GM18861 (cell line): ENCODE measurements around the gene SCRN1.

Experiments used
- ATAC-seq: cut with Tn5 transposase; IDR thresholded peaks from one replicate; pipeline ENCODE4 v1.9.1; 2021; ENCODE audit not compliant: unreplicated experiment

SCRN1 gene, protein sequence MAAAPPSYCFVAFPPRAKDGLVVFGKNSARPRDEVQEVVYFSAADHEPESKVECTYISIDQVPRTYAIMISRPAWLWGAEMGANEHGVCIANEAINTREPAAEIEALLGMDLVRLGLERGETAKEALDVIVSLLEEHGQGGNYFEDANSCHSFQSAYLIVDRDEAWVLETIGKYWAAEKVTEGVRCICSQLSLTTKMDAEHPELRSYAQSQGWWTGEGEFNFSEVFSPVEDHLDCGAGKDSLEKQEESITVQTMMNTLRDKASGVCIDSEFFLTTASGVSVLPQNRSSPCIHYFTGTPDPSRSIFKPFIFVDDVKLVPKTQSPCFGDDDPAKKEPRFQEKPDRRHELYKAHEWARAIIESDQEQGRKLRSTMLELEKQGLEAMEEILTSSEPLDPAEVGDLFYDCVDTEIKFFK

DNA sequence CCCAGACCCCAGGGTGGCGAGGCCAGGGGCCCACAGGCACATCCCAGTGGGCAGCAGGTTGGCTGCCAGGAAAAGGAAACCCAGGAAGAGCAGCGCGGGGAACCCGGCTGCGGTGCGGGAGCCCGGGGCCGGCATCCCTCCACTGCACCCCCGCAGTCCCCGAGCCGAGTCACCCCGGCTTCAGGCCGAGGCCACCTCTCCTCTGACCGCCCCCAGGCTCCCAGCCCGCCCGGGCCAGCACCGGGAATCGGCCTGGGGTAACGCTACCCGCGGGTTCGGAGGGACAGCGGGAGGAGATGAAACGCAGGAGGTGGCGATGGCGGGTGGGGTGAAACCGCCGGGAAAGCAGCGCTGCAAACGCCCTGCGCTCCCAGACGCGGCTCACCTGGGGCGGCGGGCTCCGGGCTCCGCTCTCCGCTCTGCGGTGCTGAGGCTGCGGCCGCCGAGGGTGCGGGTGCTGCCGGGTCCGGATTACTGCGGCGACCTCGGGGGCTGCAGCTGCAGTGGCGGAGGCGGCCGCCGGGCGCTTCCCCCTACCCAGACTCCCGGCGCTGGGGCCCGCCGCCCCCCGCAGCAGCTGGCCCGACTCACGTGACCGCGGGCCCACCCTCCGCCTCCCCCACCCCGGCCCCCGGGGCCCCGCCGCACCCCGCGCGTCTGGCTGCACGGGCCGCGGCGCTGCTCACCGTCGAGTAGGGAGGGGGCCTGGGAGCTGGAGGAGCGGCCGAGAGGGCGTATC lies at the start of gene SCRN1:
TSS of gene SCRN1 (minus strand) at position 545 of the 739 bp plus-strand sequence. CDS start 20,734 bp downstream, outside the sequence.
- no peak for ATAC-seq

DNA sequence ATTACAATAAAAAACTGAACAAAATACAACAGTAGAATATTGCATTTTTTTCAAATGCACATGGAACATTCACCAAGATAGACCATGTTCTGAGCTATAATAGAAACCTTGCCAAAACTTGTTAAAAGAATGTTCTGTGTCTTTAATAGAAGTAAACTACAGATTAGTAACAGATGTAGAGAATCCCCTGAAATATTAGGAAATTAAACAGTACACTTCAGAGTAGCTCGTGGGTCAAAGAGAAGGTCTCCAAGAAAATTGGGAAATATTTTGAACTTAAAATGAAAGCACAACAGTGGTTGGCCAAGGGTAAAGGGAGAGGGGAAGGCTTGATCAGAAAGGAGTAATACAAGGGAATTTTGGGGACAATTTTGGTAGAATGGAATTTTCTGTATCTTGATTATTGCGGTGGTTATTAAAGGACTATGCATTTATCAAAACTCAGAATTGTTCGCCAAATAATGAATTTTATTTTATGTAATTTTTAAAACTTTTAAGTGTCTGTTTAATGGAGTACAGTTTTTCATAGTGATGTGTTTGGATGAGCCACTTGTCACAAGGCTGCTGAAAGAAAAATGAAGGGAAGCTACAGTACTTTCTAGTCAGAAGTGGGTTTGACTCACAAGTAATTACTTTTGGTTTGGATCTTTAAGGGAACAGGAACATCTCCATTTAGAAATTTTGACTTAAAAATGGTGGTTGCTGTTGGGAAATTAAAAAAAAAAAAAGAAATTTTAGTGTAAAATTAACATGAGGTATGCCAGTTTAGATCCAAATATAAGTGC lies 48.8 kb upstream of the SCRN1 start:
- ATAC-seq = no peak

DNA sequence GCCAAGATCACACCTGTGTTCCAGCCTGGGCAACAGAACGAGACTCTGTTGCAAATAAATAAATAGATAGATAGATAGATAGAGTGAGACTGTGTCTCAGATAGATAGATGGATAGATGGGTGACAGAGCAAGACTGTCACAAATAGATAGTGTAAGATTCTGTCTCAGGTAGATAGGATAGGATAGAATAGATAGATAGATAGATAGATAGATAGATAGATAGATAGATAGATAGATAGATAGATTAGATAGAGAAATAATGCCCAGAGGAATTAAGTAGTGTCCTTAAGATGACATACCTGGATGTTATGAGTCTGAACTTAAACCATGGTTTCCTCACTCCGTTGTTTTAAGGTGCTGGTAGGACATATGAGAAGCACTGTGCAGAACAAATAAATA lies 46.6 kb upstream of the SCRN1 start:
- ATAC-seq = no peak

DNA sequence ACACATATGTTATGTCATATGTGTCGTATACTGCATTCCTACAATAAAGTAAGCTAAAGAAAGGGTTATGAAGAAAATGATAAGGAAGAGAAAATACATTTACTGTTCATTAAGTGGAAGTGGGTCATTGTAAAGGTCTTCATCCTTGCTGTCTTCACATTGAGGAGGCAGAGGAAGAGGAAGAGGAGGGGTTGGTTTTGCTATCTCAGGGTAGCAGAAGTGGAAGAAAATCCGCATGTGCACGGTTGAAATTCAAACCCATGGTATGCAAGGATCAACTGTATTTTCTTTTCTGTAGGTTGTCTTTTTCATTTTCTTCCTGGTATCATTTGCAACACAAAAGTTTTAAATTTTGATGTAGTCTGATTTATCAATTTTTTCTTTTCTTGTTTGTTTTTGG lies 44.9 kb upstream of the SCRN1 start:
- no peak for ATAC-seq

DNA sequence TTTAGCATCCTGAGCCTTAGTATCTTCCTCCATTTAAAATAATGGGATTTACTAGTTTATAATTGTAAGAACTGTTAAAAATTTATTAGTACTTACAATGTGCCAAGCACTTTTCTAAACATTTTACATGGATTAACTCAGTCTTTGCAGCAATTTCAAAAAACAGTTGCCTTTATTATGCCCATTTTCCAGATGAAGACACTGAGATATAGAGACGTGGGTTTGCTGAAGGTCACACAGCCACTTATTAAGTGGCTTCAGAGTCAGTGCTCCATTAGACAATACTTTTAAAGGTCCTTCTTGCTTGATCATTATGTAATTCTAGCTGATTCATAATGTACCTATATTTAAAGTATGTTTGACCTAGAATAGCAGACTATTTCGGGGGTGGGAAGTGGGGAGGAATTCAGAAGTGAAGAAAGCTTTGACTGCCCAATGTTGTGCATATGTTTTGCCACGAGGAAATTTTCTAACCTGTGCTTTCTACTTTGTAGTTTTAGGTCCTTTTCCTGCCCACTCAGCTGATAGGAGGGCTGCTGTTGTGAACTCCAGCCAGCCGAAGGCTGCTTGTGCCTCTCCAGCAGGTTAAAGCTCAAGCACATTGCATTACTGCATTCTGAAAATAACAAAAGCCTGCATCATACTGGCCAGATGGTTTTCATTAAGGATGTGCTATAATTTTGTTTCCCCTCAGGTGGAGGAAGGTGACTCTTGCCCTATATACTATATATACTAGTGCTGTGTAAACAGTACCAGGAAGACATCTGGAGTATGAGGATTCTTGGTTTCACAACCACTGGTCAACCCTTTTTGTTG lies 42.9 kb upstream of the SCRN1 start:
- no peak for ATAC-seq

DNA sequence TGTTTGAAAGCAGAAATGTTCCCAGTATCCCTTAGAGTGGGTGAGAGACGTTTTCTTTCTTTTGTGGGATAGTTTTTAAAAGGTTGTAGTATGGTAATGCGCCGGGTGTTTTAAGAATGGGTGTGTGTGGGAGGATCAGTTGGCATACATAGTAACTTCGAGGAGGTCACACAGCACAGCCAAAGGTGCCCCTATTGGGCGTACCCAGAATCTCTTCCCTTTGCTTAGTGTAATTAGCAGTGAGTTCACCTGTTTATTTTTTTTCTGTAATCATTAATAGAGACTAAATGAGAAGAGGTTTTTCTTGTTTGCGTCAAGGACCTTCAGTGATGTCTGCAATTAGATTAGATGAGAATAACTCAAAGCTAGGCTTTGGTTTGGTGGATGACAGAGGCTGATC lies 40.1 kb upstream of the SCRN1 start:
- no peak for ATAC-seq

DNA sequence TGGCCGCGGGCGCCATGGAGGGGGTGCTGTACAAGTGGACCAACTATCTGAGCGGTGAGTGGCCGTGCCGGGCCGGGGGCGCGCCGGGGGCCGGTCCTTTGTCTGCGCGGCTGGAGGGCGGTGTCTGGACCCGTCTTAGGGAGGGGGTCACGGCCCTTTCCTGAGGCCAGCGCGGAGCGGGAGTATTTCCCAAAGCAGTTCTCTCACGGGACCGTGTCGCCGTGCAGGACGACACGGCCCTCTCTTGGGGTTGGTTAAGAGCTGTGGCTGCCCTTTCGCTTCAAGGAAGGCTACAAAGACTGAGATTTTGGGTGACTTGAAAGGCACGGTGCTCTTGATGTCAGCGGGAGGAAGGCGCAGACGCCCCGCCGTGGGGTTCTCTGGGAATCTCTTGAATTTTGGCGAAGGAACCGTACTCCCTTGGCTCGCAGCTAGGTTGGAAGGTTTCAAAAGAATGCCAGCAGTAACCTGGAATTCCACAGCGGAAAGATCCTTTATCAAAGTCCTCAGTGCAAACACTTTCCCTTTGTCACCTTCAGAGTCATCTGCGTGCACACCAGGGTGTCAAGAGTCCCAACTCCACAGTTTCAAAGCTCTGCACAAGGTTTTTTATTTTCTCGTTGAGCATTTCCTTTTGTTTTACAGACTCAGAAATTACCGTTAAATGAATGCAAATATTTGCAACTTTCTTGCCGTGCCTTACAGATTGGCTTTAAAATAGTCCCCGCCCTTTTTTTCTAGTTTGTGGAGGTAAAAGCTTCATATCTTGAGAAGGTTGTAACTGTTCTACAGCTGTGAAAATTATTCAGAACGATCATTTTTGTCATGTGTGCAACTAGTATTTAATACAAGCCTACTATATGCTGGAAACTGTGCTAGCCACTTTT lies 39.4 kb upstream of the SCRN1 start:
- peak; percentile 6 for ATAC-seq

DNA sequence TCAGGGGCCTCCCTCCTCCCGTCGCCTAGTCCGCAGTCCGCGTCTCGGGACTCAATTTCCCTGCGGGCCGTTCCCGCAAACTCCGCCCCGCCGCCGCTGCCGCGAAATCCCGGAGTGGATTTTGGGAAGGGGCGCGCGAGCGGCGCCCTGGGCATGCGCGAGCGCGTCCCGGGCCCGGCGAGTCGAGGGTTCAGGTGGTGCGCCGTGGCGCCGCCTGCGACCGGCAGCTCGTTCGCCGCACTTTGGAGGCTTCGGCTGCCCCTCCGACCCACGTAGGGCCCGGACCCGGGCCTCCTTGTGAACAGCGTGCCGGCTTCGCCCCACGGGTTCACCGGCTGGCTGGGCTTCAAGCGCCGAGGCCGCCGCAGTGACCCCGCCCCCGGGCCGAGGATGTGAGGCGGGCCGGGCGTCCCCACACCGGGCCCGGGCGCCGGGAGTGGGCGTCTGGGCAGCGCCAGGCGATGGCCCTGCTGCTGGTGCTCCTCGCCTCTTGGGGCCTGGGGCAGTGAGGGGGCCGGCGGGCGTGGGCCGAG lies 38.7 kb upstream of the SCRN1 start, which contains the start of gene PLEKHA8:
TSS of gene PLEKHA8 (plus strand) at position 197 of the 533 bp plus-strand sequence. CDS start 351 bp downstream, outside the sequence.
- ATAC-seq = peak; percentile 29

DNA sequence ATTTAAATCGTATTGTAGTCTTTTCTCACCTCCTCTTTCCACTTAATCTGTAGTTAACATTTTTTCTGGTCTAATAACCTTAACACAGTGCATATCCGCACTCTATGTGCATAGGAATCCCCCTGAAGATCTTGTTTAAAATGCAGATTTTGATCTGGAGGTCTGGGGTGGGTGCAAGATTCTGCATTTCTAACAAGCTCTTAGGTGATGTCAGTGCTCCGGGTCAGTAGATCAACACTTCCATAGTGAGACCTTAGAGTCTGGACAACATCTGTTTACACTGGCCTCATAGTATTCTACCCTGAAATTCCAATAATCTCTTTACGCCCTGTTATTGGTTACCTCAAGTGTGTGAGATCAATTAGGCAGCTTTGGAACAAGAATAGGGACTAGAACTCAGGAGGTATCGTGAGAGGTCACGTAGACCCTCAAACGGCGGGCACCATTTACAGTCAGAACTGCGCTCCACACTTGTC lies 38.2 kb upstream of the SCRN1 start:
- ATAC-seq = peak; percentile 4

DNA sequence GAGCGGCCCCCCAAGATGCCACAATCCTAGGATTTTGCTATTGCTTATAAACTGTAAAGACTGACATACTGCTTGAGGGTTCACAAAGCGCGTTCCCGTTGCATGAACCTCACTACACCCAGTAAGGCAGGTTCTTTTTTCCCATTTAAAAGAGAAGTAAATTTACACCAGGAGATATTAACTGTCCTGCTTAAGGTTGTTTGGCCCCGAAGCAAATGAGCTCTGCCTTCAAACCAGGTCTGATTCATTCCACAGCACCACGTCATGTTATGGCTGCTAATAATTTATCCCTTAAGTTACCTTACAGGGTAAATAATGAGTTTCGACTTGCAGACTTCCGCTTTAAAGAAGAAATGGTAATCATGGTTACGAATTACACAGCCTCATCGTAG lies 37.5 kb upstream of the SCRN1 start:
- peak; percentile 23 for ATAC-seq

DNA sequence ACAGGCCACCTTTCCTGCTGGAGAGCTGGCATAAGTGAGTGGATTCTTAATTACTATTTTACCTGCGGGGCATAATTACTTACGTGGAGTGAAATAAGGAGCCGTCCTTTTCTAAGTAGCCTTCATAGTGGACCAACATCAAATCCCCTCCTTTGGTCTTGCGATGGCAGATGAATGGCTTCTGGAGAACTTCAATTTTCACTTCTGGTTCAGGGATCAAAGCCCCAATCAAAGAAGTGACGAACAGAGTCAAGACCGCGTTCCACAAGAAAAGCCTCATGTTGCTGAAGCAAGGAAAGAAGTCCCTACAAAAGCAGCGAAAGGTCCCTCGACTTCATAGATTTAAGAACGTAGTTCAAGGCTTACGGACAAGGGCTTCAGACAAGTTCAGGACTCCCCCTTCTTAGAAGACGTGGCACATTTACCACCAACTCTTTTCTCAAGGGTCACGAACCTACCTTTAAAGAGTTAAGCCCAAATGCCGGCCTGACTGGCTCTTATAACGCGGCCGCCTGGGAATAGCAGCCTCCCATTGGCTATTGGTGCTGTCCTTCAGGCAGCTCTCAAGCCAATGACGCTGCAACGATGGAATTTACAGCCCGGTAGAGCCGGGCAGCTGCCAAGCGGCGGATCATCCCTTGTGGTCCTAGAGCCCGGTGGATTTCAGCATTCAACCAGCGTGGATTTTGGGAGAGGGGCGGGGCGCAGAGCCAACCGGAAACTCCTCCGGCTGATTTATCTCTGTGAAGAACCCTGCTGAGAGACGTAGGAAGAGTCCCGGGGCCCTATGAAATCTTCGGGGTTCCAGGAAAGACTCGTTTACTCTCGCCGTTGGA lies 36.8 kb upstream of the SCRN1 start, which contains the start of gene FKBP14:
TSS of gene FKBP14 (minus strand) at position 474 of the 836 bp plus-strand sequence. CDS start at position 280, 194 bp downstream.
- ATAC-seq = peak; percentile 71

DNA sequence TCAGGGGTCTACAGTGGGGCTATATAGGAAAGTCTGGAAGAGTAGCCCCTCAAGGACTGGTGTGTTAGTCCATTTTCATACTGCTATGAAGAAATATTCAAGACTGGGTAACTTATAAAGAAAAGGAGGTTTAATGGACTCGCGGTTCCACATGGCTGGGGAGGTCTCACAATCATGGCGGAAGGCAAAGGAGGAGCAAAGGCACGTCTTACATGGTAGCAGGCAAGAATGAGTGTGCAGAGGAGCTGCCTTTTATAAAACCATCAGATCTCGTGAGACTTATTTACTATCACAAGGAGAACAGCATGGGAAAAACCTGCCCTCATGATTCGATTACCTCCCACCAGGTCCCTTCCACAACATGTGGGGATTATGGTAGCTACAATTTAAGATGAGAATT lies 33.9 kb upstream of the SCRN1 start:
- ATAC-seq = no peak

DNA sequence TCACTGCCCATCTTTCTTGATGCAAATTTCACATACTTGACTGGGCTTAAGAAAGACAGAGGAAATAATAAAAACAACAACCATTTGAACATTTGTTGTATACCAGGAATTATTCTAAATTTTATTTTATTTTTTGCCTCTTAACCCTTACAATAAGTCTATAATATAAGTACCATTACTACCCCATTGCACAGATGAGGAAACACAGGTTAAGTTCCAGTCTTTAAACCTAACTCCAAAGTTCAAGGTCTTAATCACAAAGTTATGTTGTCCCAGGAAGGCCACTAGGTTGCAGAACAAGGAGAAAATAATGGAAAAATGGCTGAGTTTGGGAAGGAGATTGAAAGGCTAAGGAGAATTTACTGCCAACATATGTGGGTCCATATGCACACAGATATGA lies 33.4 kb upstream of the SCRN1 start:
- ATAC-seq = no peak

DNA sequence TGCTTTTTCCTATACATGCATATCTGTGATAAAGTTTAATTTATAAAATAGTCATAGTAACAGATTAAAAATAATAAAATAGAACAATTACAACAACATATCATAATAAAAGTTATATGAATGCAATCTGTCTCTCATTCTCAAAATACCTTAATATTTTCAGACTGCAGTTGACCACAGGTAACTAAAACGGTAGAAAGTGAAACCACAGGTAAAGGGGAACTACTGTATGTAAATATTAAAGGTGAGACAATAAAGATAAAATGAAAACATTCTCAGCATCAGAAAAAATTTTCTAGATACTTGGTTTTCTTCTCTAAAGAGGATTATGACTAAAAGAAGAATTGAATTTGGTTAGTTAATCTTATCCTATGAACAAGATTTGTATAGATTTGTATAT lies 30.9 kb upstream of the SCRN1 start:
- ATAC-seq = no peak

DNA sequence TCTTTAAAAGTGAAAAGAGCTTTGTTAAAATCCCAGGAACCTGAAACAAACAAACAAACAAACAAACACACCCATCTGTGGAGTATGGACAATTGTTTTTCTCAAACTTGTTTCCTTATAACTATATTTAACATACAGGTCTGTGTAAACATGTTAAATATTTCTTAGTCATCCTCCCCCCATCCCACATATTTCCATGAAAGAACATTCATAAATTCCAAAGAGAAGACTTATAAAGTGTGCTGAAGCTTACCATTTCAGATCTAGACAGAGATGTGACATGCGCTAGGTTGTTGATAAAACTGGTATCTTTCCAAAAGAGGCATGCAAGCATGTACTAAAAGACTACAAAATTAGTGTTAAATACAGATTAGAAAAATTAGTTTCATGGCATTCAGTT lies 30.4 kb upstream of the SCRN1 start:
- ATAC-seq = no peak

DNA sequence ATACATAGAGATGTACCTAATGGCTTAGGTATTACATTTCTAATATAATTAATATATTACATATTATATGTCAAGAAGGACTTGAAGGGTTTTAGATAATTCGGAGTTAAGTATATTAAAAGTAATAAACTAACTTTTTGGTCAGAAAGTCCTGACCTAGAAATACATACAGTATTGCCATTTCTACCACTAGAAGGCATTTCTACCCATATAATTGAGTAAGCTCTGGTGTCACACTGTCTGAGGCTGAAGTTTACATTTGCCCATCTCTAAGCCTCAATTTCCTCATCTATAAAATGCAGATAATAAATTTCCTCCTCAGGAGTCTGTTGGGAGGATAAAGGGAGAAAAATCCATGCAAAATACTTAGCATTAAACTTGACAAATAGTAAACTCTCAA lies 29.8 kb upstream of the SCRN1 start:
- no peak for ATAC-seq

DNA sequence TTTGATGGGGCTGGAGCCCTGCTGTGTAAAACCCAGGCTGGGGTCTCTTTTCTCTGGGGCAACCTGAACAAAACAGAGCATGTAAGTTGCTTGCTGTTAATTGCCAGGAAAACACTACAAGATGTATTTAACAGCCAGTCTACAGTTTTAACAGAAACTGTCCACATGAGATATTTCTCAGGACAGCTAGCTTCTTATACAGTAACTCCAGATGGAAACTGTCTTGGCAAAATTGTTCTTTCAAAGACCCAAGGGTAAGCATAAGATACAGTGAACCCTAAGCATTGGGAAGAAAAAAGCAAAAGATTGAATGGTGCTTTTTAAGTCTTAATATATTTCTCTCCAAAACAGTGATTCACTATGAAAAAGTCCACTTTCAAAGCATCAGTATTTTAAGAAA lies 28.9 kb upstream of the SCRN1 start:
- no peak for ATAC-seq

DNA sequence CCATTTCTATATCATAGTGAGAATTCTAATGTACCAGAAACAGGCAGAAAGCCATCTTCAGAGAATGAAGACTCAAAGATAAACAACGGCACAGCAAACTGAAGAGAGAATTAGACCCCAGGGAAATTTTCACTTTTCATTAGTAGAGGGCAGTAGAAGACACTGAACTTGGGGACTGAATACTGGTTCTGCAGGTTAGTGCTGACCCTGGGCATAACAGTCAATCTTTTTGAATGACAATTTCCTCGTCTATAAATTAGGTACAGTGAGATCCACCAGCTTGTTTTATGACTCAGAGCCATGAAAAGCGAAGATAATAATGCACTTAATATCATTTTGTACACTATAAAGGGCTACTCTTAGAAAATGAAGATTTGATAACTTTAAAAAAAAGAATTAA lies 23.2 kb upstream of the SCRN1 start:
- no peak for ATAC-seq
